Brain pericyte (primary cell): Measurements from ENCODE around the gene DPPA2.
"Not testable (repeated sequence)": the region's sequence is repeated elsewhere in the genome, so short reads cannot be mapped to it uniquely, and the experiment has no call there.

Experiments used
- DNase-seq: peaks from one replicate; pipeline ENCODE4 v3.0.0-alpha.2; 2012; ENCODE audit warnings: low read depth, low spot score

Gene DPPA2, protein sequence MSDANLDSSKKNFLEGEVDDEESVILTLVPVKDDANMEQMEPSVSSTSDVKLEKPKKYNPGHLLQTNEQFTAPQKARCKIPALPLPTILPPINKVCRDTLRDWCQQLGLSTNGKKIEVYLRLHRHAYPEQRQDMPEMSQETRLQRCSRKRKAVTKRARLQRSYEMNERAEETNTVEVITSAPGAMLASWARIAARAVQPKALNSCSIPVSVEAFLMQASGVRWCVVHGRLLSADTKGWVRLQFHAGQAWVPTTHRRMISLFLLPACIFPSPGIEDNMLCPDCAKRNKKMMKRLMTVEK

GRCh38 chr3:109316162-109316730, at the start of gene DPPA2:
DPPA2 (minus strand) TSS chr3:109316517; CDS start chr3:109314542, 1,975 bp downstream.
- DNase-seq = no peak

DNA sequence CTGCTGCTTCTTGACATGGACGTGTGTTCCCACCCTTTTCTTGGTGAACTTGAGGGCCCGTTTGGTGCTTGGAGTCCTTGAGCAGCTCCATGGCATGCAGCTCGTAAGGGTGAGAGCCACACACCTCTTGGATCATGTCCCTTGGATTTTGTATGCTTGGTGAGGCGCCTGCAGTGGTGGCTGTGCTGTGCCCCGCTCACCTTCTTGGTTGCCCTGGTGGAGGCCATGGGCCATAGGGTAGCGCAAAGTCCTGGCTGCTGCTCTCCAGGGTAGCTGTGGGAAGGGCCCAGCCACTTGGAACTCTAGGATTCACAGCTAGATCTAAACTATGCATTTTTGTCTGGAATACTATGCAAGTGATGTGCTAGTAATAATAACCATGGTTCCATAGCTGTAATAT, 47.8 kb upstream of the DPPA2 start:
- DNase-seq = no peak

GRCh38 chr3:109363634-109364033, 47.3 kb upstream of the DPPA2 start:
- no peak for DNase-seq

- no peak for DNase-seq
These were observed 46.5 kb upstream of the DPPA2 start for GRCh38 chr3:109362823-109363222.

DNA sequence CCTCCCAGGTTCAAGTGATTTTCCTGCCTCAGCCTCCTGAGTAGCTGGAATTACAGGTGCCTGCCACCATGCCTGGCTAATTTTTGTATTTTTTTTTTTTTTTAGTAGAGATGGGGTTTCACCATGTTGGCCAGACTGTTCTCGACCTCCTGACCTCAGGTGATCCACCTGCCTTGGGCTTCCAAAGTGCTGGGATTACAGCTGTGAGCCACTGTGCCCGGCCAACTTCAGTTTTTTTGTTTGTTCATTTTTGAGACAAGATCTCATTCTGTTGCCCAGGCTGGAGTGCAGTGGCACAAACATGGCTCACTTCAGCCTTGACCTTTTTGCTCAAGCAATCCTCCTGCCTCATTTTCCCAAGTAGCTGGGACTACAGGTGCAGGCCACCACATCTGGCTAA, 42.5 kb upstream of the DPPA2 start:
- not testable (repeated sequence) for DNase-seq

GRCh38 chr3:109356442-109357155, 40.3 kb upstream of the DPPA2 start:
- DNase-seq = no peak

DNA sequence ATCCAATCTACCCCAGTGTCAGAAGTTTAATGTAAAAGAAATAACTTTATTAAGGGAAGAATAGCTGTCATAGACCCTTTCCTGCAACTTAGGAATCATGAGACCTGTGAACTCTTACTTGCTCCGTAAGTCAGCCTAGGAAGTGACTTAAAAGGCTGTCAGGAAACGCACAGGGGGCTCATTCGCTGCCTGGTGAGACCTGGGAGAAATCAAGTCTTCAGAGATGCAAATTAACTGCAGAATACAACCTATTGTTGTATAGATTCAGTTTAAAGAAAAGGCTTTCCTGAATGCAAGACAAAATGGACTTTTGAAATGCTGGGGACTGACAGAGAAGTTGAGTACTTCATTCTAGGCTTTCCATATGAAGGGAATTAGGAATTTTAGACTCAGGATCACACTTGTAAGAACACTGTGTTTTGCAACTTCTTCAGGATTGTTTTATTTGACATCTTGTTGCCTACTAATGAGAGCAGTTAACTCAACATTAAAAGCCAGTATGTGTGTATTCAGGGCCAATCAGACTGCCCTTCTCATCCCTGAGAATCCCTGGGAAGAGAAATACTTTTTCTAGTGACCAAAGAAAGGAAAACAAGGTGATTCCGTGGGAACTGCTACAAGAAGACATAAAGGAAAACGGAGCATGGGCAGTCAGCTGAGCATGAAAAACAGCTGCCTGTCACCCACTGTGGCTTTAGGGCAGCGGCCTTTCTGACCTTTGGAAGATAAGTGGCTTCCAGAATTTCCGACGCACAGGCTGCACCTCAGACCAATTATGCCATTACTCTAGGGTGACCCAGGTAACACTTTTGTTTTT, 39.5 kb upstream of the DPPA2 start:
- no peak for DNase-seq

DNA sequence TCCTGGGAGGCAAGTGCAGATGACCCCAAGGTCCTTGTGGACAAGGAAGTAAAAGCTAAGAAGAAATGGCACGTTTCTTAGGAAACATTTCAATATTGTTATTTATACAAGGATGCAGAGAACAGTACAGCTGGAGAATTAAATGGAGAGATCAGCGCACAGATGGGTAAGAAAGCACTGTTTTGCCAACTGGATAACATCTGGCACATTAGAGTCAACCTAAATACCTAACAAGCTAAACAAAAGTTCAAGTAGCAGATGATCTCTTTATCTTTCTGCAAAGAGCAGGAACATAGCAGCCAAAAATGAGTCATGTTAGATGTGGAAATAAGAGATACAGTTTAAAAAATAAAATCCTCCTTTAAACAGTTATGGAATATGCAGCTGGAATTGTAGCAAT, 36.7 kb upstream of the DPPA2 start:
- no peak for DNase-seq

DNA sequence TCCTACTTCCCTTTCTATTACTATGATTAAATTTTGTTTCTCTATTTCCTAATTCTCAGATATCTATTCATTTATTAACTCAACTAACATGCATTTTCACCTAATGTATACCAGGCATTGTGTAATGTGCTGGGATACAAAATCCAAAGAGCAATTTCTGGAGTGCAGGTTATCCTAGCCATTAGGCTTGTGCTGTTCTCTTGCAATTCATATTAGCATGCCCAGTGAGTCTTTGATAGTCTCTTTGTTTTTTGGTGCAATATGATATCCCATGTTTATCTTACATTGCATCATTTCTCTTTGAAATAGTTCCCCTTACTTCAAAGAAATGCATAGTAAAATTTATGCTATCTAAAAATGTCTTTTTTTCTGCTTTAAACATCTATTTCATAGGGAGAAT, 34.9 kb upstream of the DPPA2 start:
- DNase-seq = no peak

DNA sequence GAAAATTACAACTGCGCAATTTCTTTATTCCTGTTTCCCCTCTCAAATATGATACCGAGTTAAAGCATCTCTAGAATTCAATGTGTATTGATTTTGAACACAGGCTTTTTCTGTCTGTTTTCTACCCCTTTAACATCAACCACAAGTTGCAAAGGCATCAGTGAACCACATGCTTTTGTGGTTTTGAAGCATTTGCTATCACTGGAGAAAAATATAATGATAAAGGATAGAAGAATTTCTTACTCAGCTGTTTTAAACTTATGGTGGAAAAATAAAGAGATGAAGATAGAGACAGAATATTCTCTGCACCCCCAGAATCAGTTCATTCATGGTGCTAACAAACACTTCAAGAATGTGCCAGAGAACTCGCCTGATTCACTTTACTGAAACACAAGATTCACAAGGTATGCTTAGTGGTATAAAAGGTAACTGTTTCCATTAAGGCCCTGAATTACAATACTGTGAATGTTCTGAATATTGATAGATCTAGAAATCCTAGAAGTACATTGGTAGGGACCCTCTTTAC, 30.5 kb upstream of the DPPA2 start:
- no peak for DNase-seq

- no peak for DNase-seq
These were observed 29.8 kb upstream of the DPPA2 start for GRCh38 chr3:109346099-109346498.

GRCh38 chr3:109339714-109340648, 23.7 kb upstream of the DPPA2 start:
- no peak for DNase-seq

GRCh38 chr3:109339197-109339596, 22.9 kb upstream of the DPPA2 start:
- DNase-seq = no peak

DNA sequence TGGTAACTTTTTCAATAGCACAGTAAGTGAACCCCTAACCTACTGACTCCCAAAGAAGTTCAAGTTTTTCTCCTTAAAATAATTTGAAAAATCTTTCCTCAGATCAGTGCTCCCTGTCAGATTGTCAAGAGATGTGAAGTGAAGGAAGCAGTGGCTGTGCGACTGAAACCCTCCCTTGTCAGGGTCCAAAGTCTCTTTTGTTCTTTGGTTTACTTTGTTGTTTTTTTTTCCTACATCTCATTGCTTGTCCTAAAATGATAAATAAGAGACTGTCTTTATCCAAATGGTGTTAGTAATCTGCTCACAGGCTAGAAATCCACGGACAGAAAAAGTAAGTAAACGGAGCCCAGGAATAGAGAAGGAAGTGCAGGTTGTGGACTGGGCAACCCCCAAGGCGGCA, 22.0 kb upstream of the DPPA2 start:
- no peak for DNase-seq

DNA sequence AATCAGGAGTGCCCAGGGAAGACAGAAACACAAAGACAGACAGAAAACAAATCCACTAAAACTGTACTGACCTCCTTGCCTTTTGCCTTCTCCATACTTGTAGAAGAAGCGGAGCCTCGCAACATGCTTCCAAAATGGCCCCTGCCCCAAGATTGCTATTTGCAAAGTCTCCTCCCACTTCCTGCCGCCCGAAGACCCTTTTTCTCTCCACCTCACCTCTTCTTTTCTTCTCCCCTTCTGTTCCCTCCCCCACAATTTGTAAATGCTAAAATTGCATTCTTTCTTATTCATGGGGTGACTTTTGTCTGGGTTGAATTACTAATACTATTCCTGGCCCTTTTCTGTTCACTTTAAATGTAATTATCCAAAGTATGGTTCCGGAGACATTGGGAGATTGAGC, 21.1 kb upstream of the DPPA2 start, which contains the start of gene DPPA4:
DPPA4 (minus strand) TSS at position 154 of the 400 bp plus-strand sequence; CDS start at position 125, 29 bp downstream.
- DNase-seq = no peak

- peak; percentile 21 for DNase-seq
These were observed 20.1 kb upstream of the DPPA2 start for GRCh38 chr3:109336291-109336861.

- no peak for DNase-seq
These were observed 18.3 kb upstream of the DPPA2 start for GRCh38 chr3:109334572-109334971.

DNA sequence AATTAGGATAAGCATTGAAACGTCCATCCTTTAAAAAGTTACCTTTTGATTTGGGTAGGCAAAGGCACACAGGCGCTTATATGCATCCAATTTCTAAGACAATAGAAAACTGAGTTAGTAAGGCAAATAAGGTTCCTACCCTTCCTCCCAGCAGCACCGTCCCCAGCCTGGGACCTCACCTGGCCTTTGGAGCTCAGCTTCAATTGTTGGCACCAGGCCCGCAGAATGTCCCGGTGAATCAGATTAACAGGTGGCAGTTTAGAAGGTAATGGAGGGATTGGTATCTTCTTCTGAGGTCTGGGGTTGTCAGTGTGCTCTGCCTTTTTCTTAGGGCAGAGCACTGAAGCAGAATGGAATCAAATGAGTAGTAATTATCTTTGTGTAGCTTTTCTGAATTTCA, 15.4 kb upstream of the DPPA2 start:
- DNase-seq = no peak

- DNase-seq = no peak
These were observed 14.1 kb upstream of the DPPA2 start for GRCh38 chr3:109330405-109330804.

GRCh38 chr3:109328202-109328601, 11.9 kb upstream of the DPPA2 start:
- DNase-seq = no peak
